HepG2 (cell line): Measurements from ENCODE around the gene KAZN. TPM values are rescaled to one million over a fixed set of nuclear protein-coding genes. Genes with fewer than 3 reads are reported as not detected.

Experiments
- ATAC-seq: fragments of 200-7000 bp; cut with Tn5 transposase; 3 replicates; pipeline ENCODE4 v1.9.1; 2020; ENCODE audit warnings: mild to moderate bottlenecking, moderate library complexity
- BruUV-seq: library from RNA; stranded (reverse); fragments of 400-500 nt; replicated peaks from 2 replicates; lab custom pipeline; 2021; lab: Mats Ljungman, UMichigan
- CTCF ChIA-PET: fragments of 300-600 bp; formaldehyde crosslinking; extraction: SDS; loops from one replicate; lab custom pipeline; 2021; ENCODE audit warnings: low total read pairs, inconsistent platforms, low intra/inter-chr PET ratio; lab: Yijun Ruan, JAX
- POLR2A ChIA-PET: fragments of 350-600 bp; sonication (Branson Sonifier 250); formaldehyde crosslinking; loops from one replicate; lab custom pipeline; 2020; ENCODE audit warnings: antibody characterized with exemption, inconsistent platforms; lab: Yijun Ruan, JAX
- DNase-seq: peaks from one replicate; pipeline ENCODE4 v3.0.0-alpha.2; 2015; ENCODE audit warnings: low spot score
- FAIRE-seq: peaks from 3 replicates; lab custom pipeline; 2011; peaks lifted over from hg19 to GRCh38; lab: Jason Lieb, UNC
- H2AFZ ChIP-seq: one replicate; pipeline ENCODE4 v1.6.1; 2011; ENCODE audit warnings: low read length, inconsistent platforms
- H3K27ac ChIP-seq: fragments of 300-600 bp; 3 replicates; pipeline ENCODE4 v1.8.0; 2011; ENCODE audit warnings: mixed run types, mild to moderate bottlenecking, mixed read lengths, low read length, inconsistent platforms; ENCODE audit not compliant: insufficient read depth; ENCODE audit errors: extremely low read length
- H3K27me3 ChIP-seq, 2 experiments: fragments of 200-600 bp in 1 of 2; 2 replicates in 1 of 2; 3 replicates in 1 of 2; pipeline versions ENCODE4 v1.6.0 to v1.8.0; 2011; ENCODE audit warnings: low read length in 2 of 2, mild to moderate bottlenecking in 2 of 2, moderate library complexity in 2 of 2, inconsistent platforms in 1 of 2; ENCODE audit not compliant: insufficient read depth in 2 of 2, control insufficient read depth in 1 of 2
- H3K36me3 ChIP-seq, 2 experiments: fragments of 200-600 bp in 1 of 2; replicated peaks in 1 of 2; 2 replicates in 1 of 2; 3 replicates in 1 of 2; pipeline versions ENCODE4 v1.5.1 to v1.8.0; 2011; ENCODE audit warnings: low read length in 2 of 2, inconsistent platforms in 1 of 2; ENCODE audit not compliant: insufficient read depth in 2 of 2, control insufficient read depth in 1 of 2
- H3K4me1 ChIP-seq: 2 replicates; pipeline ENCODE4 v1.5.1; 2012; ENCODE audit warnings: low read length, inconsistent platforms; ENCODE audit not compliant: insufficient read depth
- H3K4me2 ChIP-seq: 2 replicates; pipeline ENCODE4 v1.6.0; 2011; ENCODE audit warnings: low read depth, low read length, inconsistent platforms
- H3K4me3 ChIP-seq, 3 experiments: fragments of 200-600 bp in 1 of 3; sonication (generic), shearing (Covaris generic) in 1 of 3; replicated peaks in 1 of 3; 2 replicates each; pipeline ENCODE4 v1.5.1; 2011 to 2016; ENCODE audit warnings: low read length in 3 of 3, inconsistent platforms in 2 of 3, low read depth in 2 of 3, mild to moderate bottlenecking in 2 of 3, control low read depth in 1 of 3, mixed read lengths in 1 of 3; ENCODE audit not compliant: insufficient read depth in 1 of 3
- H3K79me2 ChIP-seq: one replicate; pipeline ENCODE4 v1.6.1; 2011; ENCODE audit warnings: low read length, inconsistent platforms; ENCODE audit not compliant: insufficient read depth
- H3K9ac ChIP-seq: 2 replicates; pipeline ENCODE4 v1.6.0; 2011; ENCODE audit warnings: mild to moderate bottlenecking, low read depth, low read length, inconsistent platforms; ENCODE audit not compliant: insufficient read depth
- H3K9me3 ChIP-seq: 2 replicates; pipeline ENCODE4 v1.5.1; 2012; ENCODE audit warnings: mild to moderate bottlenecking, low read length
- H4K20me1 ChIP-seq: 2 replicates; pipeline ENCODE4 v1.6.0; 2011; ENCODE audit warnings: inconsistent platforms, mild to moderate bottlenecking, low read length, moderate library complexity; ENCODE audit not compliant: insufficient read depth
- ARNT ChIP-seq: fragments of 450-650 bp; IDR thresholded peaks from 2 replicates; pipeline ENCODE4 v1.6.1; 2017
- HCFC1 ChIP-seq: fragments of 150-350 bp; IDR thresholded peaks from 2 replicates; pipeline ENCODE4 v1.6.1; 2014; ENCODE audit warnings: low read depth, low read length
- HDAC1 ChIP-seq: sonication (generic); formaldehyde crosslinking; IDR thresholded peaks from 2 replicates; pipeline ENCODE4 v1.5.1; 2020; ENCODE audit warnings: mild to moderate bottlenecking, missing genetic modification reagents
- HOXA5 ChIP-seq: sonication (generic); formaldehyde crosslinking; IDR thresholded peaks from 2 replicates; pipeline ENCODE4 v1.4.0; 2020; ENCODE audit warnings: missing genetic modification reagents
- JUNB ChIP-seq: sonication (generic); formaldehyde crosslinking; IDR thresholded peaks from 2 replicates; pipeline ENCODE4 v1.8.0; 2022; ENCODE audit warnings: missing genetic modification reagents, mild to moderate bottlenecking, borderline replicate concordance
- RFXANK ChIP-seq: IDR thresholded peaks from 2 replicates; pipeline ENCODE4 v1.6.1; 2016
- SP1 ChIP-seq, 2 experiments: fragments of 450-650 bp in 1 of 2; sonication (generic) in 1 of 2; formaldehyde crosslinking in 1 of 2; IDR thresholded peaks; 2 replicates each; pipeline versions ENCODE4 v1.4.0 to v1.6.1; 2016 to 2020; ENCODE audit warnings: missing genetic modification reagents in 1 of 2
- TBP ChIP-seq: sonication (generic); formaldehyde crosslinking; IDR thresholded peaks from 2 replicates; pipeline ENCODE4 v1.5.0; 2020; ENCODE audit warnings: missing genetic modification reagents
- ZFP1 ChIP-seq: IDR thresholded peaks from 2 replicates; pipeline ENCODE4 v1.6.1; 2016
- ZMYM3 ChIP-seq: sonication (generic); formaldehyde crosslinking; IDR thresholded peaks from 2 replicates; pipeline ENCODE4 v1.5.1; 2020; ENCODE audit warnings: mild to moderate bottlenecking, missing genetic modification reagents
- ZNF142 ChIP-seq: sonication (generic); formaldehyde crosslinking; IDR thresholded peaks from 2 replicates; pipeline ENCODE4 v1.4.0; 2020; ENCODE audit warnings: missing genetic modification reagents
- ZNF720 ChIP-seq: sonication (generic); formaldehyde crosslinking; IDR thresholded peaks from 2 replicates; pipeline ENCODE4 v1.4.0; 2020; ENCODE audit warnings: missing genetic modification reagents
- ZNF841 ChIP-seq: sonication (generic); formaldehyde crosslinking; IDR thresholded peaks from 2 replicates; pipeline ENCODE4 v1.8.1; 2023; ENCODE audit warnings: missing genetic modification reagents, borderline replicate concordance
- WGBS: methylation state at CpG from one replicate; pipeline ENCODE4 v1.1.6; 2017; ENCODE audit warnings: low lambda C conversion rate; 5-methylcytosine and 5-hydroxymethylcytosine counted together
- in situ Hi-C: cut with HindIII; loops from 2 replicates; pipeline ENCODE4 v1.10.0; 2017; ENCODE audit warnings: low pct_unique_long_range_greater_than_20kb; ENCODE audit not compliant: extremely low pct_ligation_motif_present
- intact Hi-C: fragments of 100-400 bp; cut with micrococcal nuclease; formaldehyde crosslinking; loops from one replicate; pipeline ENCODE4 v1.10.0; 2022; ENCODE audit not compliant: unreplicated experiment
- polyA plus RNA-seq, 8 experiments: library from polyadenylated mRNA; depleted of rRNA in 3 of 8; stranded (reverse) in 7 of 8; unstranded in 1 of 8; fragments of >200 nt; fragmentation: Illumina TruSeq in 4 of 8; extraction: Trizol in 4 of 8; gene quantifications; 2 replicates each; pipeline versions ENCODE4 v1.2.1 to v1.2.3, GENCODE V29; 2011 to 2016; ENCODE audit warnings: low read depth in 4 of 8, missing spikeins in 1 of 8, mixed read lengths in 1 of 8; ENCODE audit not compliant: insufficient read depth in 1 of 8
- total RNA-seq, 5 experiments: library from RNA; depleted of rRNA; stranded (reverse); fragments of >200 nt; fragmentation: Illumina TruSeq; extraction: Trizol; gene quantifications; 2 replicates each; pipeline ENCODE4 v1.2.3, GENCODE V29; 2016; ENCODE audit warnings: low read depth in 1 of 5

Gene KAZN
- total and polyA plus RNA-seq, 2 of the 13 experiments (the other 11 are each of a cell fraction or from before 2014, with no cell fraction given) = 10.4 to 13.5 TPM

- H3K9me3 ChIP-seq = no peaks in the 10 kb centered on the region
- H3K4me1 ChIP-seq = no peaks in the 10 kb centered on the region
- TF ChIP-seq SP1 (IDR thresholded peaks at IDR 0.05) = no peak
- no peak for TF ChIP-seq SP1 (CRISPR knock-in tag; IDR thresholded peaks at IDR 0.05)
- no peak for TF ChIP-seq ZFP1 (CRISPR knock-in tag)
- TF ChIP-seq ZNF720 = no peak
- TF ChIP-seq ARNT = no peak
- no peak for TF ChIP-seq ZNF841
- intact Hi-C loops (no loop called here), in situ Hi-C loops (no loop called here)
- no TSS peak for BruUV-seq
- DNase-seq (no peak), FAIRE-seq (no peak), ATAC-seq (no peak)
- peaks cover 1 to 56% of the 10 kb centered on the region in 2 experiments for H3K27me3 ChIP-seq
- ChIA-PET CTCF (no interaction called here), POLR2A (no interaction called here)
- no peak overlapping the region for H3K4me2 ChIP-seq
- H3K27ac ChIP-seq = no peak overlapping the region
- H4K20me1 ChIP-seq = no peaks in the 10 kb centered on the region
- H3K9ac ChIP-seq = no peak overlapping the region
- H3K79me2 ChIP-seq = no peaks in the 10 kb centered on the region
- H3K36me3 ChIP-seq = no peaks in the 10 kb centered on the region
- H3K4me3 ChIP-seq = no peak overlapping the region
- 31% methylated on average over 15 of the region's 16 CpGs for WGBS
- H2AFZ ChIP-seq = no peak overlapping the region
These were observed 186.6 kb downstream of the KAZN start for GRCh38 chr1:14784790-14785773.

DNA sequence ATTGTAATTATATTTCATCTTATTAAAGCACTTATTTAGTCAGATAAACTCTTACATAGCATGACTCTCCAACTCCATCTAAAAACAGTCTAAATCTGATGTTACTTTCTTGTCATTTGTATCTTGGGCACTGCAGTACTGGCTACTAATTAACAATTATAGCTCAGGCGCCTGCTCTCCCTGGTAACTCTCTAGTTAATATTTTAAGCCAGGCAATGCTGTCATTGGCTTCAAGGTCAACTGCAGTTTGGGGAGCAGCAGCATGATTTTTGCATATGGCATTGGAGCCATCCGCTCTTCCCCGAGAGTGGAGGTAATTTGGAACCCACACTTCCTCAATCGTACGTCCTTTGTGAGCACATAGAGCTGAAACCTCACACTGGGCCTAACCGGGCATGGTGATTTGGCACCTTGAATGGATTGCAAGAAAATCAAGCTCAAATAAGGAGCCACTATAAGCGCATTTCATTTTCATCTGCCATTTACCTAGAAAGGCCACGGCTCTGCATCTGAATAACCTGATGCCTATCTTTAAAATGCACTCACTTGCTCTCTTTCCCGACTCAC is 187.7 kb downstream of the KAZN start:
- intact Hi-C loops = no loop called here
- Histone ChIP-seq H2AFZ (no peak overlapping the region), H3K9me3 (no peaks in the 10 kb centered on the region), H3K36me3 (no peaks in the 10 kb centered on the region), H3K79me2 (no peaks in the 10 kb centered on the region), H3K27me3 (peaks cover 4 to 63% of the 10 kb centered on the region in 2 experiments), H3K9ac (no peak overlapping the region), H3K4me3 (no peak overlapping the region), H3K4me1 (no peaks in the 10 kb centered on the region), H3K4me2 (no peak overlapping the region), H4K20me1 (no peaks in the 10 kb centered on the region), H3K27ac (no peak overlapping the region)
- ChIA-PET POLR2A (no interaction called here), CTCF (no interaction called here)
- FAIRE-seq = no peak
- no peak for ATAC-seq
- 52% methylated on average over 9 of the region's 9 CpGs for WGBS
- in situ Hi-C loops = no loop called here
- no TSS peak for BruUV-seq
- DNase-seq = no peak
- no peak for TF ChIP-seq JUNB (CRISPR knock-in tag)
- no peak for TF ChIP-seq TBP (CRISPR knock-in tag)
- TF ChIP-seq HOXA5 (CRISPR knock-in tag) = no peak
- TF ChIP-seq HDAC1 = no peak
- no peak for TF ChIP-seq RFXANK (CRISPR knock-in tag)
- TF ChIP-seq ZNF142 (CRISPR knock-in tag) = no peak
- no peak for TF ChIP-seq ZMYM3 (CRISPR knock-in tag)
- no peak for TF ChIP-seq HCFC1
